Measurements from ENCODE around the gene JOSD1. TPM values are rescaled to one million over a fixed set of nuclear protein-coding genes. Genes with fewer than 3 reads are reported as not detected.
A peak's percentile ranks its signal among the peaks of the same experiment; 100 is the strongest.

JOSD1 gene
- total and polyA plus RNA-seq, 2 donors (not counting 3 experiments of a cell fraction or from before 2014, with no cell fraction given): 61.7 to 73.1 TPM

GRCh38 chr22:38707346-38707745, 6.6 kb upstream of the JOSD1 start:
- CTCF ChIA-PET: interaction anchor here (1.7 to 3.3 kb wide), 4 partner anchors 10 to 25 kb away, joined by 5 to 19 read pairs (median 10); no protein-coding TSS in a partner anchor
- H3K27ac ChIP-seq (ENCODE audit: insufficient read depth, low read depth, low read length): peak overlapping the region; percentile 67
- peaks cover 28% of the 10 kb centered on the region for H3K4me1 ChIP-seq (ENCODE audit: control insufficient read depth, extremely low read depth, insufficient read depth, low read length)
- no peaks in the 10 kb centered on the region for H3K9me1 ChIP-seq (replicated peaks; ENCODE audit: control insufficient read depth, extremely low read depth, insufficient read depth, low read length)
- no peak overlapping the region for H3K9ac ChIP-seq (replicated peaks; ENCODE audit: extremely low read depth, insufficient read depth, low read length)
- H3K4me2 ChIP-seq (ENCODE audit: insufficient read depth, low read length): peak overlapping the region; percentile 97
- H2AFZ ChIP-seq (ENCODE audit: low read depth, low read length): no peak overlapping the region
- dilution Hi-C loops (cut with MboI; ENCODE audit: extremely low pct_ligation_motif_present, low sequenced_read_pairs): no loop called here
- no peaks in the 10 kb centered on the region for H3K9me3 ChIP-seq (replicated peaks; ENCODE audit: control insufficient read depth, insufficient read depth, low read length)
- TF ChIP-seq POLR2A (IDR thresholded peaks at IDR 0.05; ENCODE audit: low read depth, low read length) (no peak), MYC (IDR thresholded peaks at IDR 0.05; ENCODE audit: low read depth, low read length) (no peak), EZH2 (IDR thresholded peaks at IDR 0.05; ENCODE audit: borderline replicate concordance, low read depth, low read length, severe bottlenecking) (no peak), MAX (IDR thresholded peaks at IDR 0.05; ENCODE audit: insufficient read depth, insufficient read length) (no peak), JUN (IDR thresholded peaks at IDR 0.05; ENCODE audit: borderline replicate concordance, insufficient read depth, insufficient read length, low read depth) (no peak), GATA2 (IDR thresholded peaks at IDR 0.05; ENCODE audit: insufficient read depth, insufficient read length, low read depth, low read length) (no peak), FOS (IDR thresholded peaks at IDR 0.05; ENCODE audit: borderline replicate concordance, insufficient read depth, low read length) (no peak), CTCF (IDR thresholded peaks at IDR 0.05; ENCODE audit: extremely low read depth in 1 of 2, insufficient read depth in 1 of 2, low read depth in 1 of 2, low read length in 2 of 2) (no peak), POLR2AphosphoS5 (IDR thresholded peaks at IDR 0.05; ENCODE audit: insufficient read depth, low read depth, low read length) (no peak)
- intact Hi-C loops (cut with micrococcal nuclease): loop anchor here (10.0 kb wide), 1 partner anchor 203 kb away; the partner anchor contains the start of gene DDX17
- no peaks in the 10 kb centered on the region for H3K36me3 ChIP-seq (ENCODE audit: control insufficient read depth in 2 of 2, extremely low read depth in 1 of 2, insufficient read depth in 2 of 2, low read length in 2 of 2)
- peak overlapping the region; percentile 84 to 95 (median 89) for H3K4me3 ChIP-seq (replicated peaks in 1 of 3; ENCODE audit: insufficient read depth in 1 of 3, low read depth in 1 of 3, low read length in 3 of 3)
- no peaks in the 10 kb centered on the region for H3K27me3 ChIP-seq (ENCODE audit: control insufficient read depth in 2 of 2, insufficient read depth in 2 of 2, low read length in 2 of 2)
- peak; percentile 23 for DNase-seq (ENCODE audit: low read depth, low spot score)
- peaks cover 62% of the 10 kb centered on the region for H3K79me2 ChIP-seq (ENCODE audit: control insufficient read depth, insufficient read depth, low read length)
- H4K20me1 ChIP-seq (replicated peaks; ENCODE audit: control insufficient read depth, extremely low read depth, insufficient read depth, low read length): peaks cover 7% of the 10 kb centered on the region
- FAIRE-seq: peak; percentile 46
- TSS peak; percentile 35 for BruUV-seq (replicated peaks)
- POLR2A ChIA-PET: no interaction called here
